ENCODE measurements around the gene RPE. TPM values are rescaled to one million over a fixed set of nuclear protein-coding genes. Genes with fewer than 3 reads are reported as not detected.

Gene RPE
- total RNA-seq, 4 donors from 2014 or later = 67.3 to 190 (median 87.2) TPM

DNA sequence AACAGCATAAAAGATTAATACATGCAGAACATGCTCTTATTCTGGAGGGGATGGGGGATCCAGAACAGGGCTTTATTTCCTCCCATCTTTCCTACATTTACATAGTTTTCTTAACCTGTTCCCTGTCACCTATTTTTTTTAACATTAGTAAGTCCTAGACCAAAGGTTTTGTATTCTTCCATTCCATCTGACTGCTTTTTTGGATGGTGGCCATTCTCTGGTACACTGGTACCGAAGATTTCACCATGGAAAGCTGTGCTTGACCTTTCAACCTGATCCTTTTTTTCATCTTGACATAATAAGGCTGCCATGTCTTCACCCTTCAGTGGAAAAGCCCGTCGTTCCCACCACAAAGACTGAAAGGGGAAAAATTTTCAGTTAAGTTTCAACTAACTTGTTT, 20.4 kb downstream of the RPE start:
- no peak for DNase-seq
- no peak for TF ChIP-seq POLR2A (IDR thresholded peaks at IDR 0.05)
- TF ChIP-seq, protein P1, sequence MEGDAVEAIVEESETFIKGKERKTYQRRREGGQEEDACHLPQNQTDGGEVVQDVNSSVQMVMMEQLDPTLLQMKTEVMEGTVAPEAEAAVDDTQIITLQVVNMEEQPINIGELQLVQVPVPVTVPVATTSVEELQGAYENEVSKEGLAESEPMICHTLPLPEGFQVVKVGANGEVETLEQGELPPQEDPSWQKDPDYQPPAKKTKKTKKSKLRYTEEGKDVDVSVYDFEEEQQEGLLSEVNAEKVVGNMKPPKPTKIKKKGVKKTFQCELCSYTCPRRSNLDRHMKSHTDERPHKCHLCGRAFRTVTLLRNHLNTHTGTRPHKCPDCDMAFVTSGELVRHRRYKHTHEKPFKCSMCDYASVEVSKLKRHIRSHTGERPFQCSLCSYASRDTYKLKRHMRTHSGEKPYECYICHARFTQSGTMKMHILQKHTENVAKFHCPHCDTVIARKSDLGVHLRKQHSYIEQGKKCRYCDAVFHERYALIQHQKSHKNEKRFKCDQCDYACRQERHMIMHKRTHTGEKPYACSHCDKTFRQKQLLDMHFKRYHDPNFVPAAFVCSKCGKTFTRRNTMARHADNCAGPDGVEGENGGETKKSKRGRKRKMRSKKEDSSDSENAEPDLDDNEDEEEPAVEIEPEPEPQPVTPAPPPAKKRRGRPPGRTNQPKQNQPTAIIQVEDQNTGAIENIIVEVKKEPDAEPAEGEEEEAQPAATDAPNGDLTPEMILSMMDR (IDR thresholded peaks at IDR 0.05) = no peak
- intact Hi-C loops (cut with DNase I) = no loop called here
- Histone ChIP-seq H3K27me3 (no peaks in the 10 kb centered on the region), H3K4me1 (peaks cover 8 to 10% of the 10 kb centered on the region in 2 donors), H3K36me3 (peaks cover 23 to 26% of the 10 kb centered on the region in 2 donors), H3K9me3 (no peaks in the 10 kb centered on the region), H3K27ac (no peak overlapping the region), H3K4me3 (replicated peaks in 1 of 3) (no peak overlapping the region)
- WGBS, 2 donors = 66 to 67% methylated on average over 3 of the region's 3 CpGs

DNA sequence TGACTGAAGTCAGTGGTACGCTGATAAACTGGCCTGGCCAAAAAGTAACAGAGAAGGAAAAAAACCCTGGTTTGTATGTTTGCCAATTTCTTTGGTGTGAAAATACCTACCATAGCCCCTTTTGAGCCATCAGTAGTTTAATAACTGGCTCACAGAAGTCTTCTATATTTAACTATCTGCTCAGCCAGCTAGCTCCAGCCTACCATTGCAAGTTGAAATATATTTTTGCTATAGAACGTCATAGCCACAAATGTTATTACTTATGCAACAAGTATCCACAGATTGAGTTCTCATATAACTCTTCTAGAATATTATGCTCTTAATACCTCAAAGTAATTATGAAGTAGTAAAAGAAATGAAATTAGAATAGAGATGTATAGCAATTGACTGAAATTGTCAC, 25.2 kb downstream of the RPE start:
- Histone ChIP-seq H3K36me3 (peaks cover 3 to 14% of the 10 kb centered on the region in 2 donors), H3K4me1 (peaks cover 9 to 15% of the 10 kb centered on the region in 2 donors), H3K9me3 (no peaks in the 10 kb centered on the region), H3K27ac (peak overlapping the region in 1 of 3 donors; percentile 5), H3K27me3 (no peaks in the 10 kb centered on the region), H3K4me3 (replicated peaks in 1 of 3) (no peak overlapping the region)
- no peak for DNase-seq
- intact Hi-C loops (cut with DNase I) = no loop called here
- 81 to 89% methylated on average over 2 of the region's 2 CpGs for WGBS, 2 donors
- no peak for TF ChIP-seq POLR2A (IDR thresholded peaks at IDR 0.05)
- TF ChIP-seq, protein P1 (IDR thresholded peaks at IDR 0.05) = no peak

DNA sequence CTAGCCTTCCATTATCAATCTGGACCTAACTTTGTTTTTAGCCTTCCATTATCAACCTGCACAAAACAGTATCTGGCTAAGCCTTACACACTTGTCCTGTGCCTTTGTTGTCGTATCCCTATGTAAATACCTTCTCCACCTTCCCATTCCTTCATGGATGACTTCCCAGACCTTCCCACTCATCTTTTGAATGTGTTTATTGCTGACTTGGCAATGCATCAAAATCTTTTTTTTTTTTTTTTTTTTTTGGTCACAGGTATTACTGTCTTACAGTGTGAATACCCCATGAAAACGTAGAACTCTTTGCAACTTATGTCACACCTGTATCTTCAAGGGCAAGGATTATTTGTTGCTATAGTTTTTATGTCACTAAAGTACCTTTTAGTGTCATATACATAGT, 25.7 kb downstream of the RPE start:
- TF ChIP-seq POLR2A (IDR thresholded peaks at IDR 0.05) = no peak
- TF ChIP-seq, protein P1 (IDR thresholded peaks at IDR 0.05) = no peak
- H3K4me3 ChIP-seq (replicated peaks in 1 of 3) = no peak overlapping the region
- H3K9me3 ChIP-seq = no peaks in the 10 kb centered on the region
- peaks cover 9 to 11% of the 10 kb centered on the region in 2 donors for H3K4me1 ChIP-seq
- DNase-seq = no peak
- no peak overlapping the region for H3K27ac ChIP-seq
- no peaks in the 10 kb centered on the region for H3K27me3 ChIP-seq
- 43 to 48% methylated on average over 2 of the region's 2 CpGs for WGBS, 2 donors
- intact Hi-C loops (cut with DNase I) = no loop called here
- peaks cover 3 to 12% of the 10 kb centered on the region in 2 donors for H3K36me3 ChIP-seq

DNA sequence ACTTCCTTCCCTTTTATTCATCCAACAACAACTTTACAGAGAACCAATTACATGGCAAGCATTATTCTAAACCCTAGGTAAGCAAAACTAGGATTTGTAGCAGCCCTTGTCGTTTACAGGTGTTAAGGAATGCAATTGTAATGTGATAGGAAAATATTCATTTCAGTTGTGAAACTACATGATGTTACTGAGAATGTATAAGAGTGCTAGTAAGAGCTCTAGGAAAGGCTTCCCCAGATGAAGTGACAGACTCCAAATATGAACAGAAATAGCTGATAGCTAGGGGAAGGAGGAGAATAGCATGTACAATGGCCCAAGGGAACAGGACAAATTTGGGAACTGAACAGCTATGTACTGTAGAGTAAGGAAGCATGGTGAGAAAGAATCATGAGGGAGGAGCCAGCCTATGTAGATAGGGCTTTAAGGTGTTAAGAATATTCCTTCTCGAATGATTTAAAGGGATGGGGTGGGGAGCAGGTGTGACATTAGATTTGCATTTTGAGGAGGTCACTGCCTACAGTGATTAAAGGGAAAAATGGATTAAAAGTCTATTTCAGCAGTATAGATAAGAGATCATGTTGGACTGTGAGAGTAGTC, 31.7 kb downstream of the RPE start:
- intact Hi-C loops (cut with DNase I) = no loop called here
- no peaks in the 10 kb centered on the region for H3K9me3 ChIP-seq
- H3K27me3 ChIP-seq = no peaks in the 10 kb centered on the region
- no peaks in the 10 kb centered on the region for H3K36me3 ChIP-seq
- 78 to 81% methylated on average over 2 of the region's 2 CpGs for WGBS, 2 donors
- H3K4me3 ChIP-seq (replicated peaks in 1 of 3) = no peak overlapping the region
- no peak for DNase-seq
- TF ChIP-seq POLR2A (IDR thresholded peaks at IDR 0.05) = no peak
- TF ChIP-seq, protein P1 (IDR thresholded peaks at IDR 0.05) = no peak
- H3K27ac ChIP-seq = no peak overlapping the region
- no peaks in the 10 kb centered on the region for H3K4me1 ChIP-seq

DNA sequence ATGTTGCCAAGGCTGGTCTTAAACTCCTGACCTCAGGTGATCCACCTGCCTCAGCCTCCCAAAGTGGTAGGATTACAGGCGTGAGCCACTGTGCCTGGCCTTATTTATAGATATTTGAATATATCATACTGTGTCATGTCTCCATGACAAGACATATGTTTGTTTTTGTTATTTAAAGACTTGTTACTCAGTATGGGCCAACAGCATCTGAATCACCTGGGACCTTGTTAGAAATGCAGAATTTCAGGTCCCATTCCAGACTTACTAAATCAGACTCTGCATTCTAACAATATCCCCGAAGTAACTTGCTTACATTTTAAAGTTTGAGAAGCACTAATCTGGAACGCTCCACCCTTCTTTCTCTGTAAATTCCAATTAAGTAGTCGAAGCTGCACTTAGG, 33.2 kb downstream of the RPE start:
- WGBS, 2 donors = 96 to 97% methylated on average over 4 of the region's 4 CpGs
- H3K9me3 ChIP-seq = no peaks in the 10 kb centered on the region
- DNase-seq = no peak
- H3K4me1 ChIP-seq = no peaks in the 10 kb centered on the region
- intact Hi-C loops (cut with DNase I) = no loop called here
- H3K36me3 ChIP-seq = no peaks in the 10 kb centered on the region
- H3K27ac ChIP-seq = no peak overlapping the region
- H3K27me3 ChIP-seq = no peaks in the 10 kb centered on the region
- no peak for TF ChIP-seq POLR2A (IDR thresholded peaks at IDR 0.05)
- TF ChIP-seq, protein P1 (IDR thresholded peaks at IDR 0.05) = no peak
- no peak overlapping the region for H3K4me3 ChIP-seq (replicated peaks in 1 of 3)
